ENCODE data around the gene OR6C65.
A peak's percentile ranks its signal among the peaks of the same experiment; 100 is the strongest.
"Not testable (repeated sequence)": the region's sequence is repeated elsewhere in the genome, so short reads cannot be mapped to it uniquely, and the experiment has no call there.

The OR6C65 gene

GRCh38 chr12:55400229-55400628 lies at the start of gene OR6C65:
Gene OR6C65, plus strand, starts transcription at chr12:55400529. Its CDS starts 0 bp downstream, at chr12:55400529.
- DNase-seq (ENCODE audit: low read depth, low spot score), result no peak

GRCh38 chr12:55355338-55355737 lies 45.0 kb upstream of the OR6C65 start:
- DNase-seq (ENCODE audit: low read depth, low spot score), result peak; percentile 81

- DNase-seq (ENCODE audit: low read depth, low spot score), result no peak
These were observed 37.7 kb upstream of the OR6C65 start, which contains the start of gene OR6C75 for GRCh38 chr12:55362675-55363074. Gene OR6C75, plus strand, starts transcription at chr12:55362975. Its CDS starts 2,136 bp downstream, at chr12:55365111.

GRCh38 chr12:55365086-55365485 lies 35.2 kb upstream of the OR6C65 start:
- no peak for DNase-seq (ENCODE audit: low read depth, low spot score)

- DNase-seq (ENCODE audit: low read depth, low spot score), result no peak
These were observed 27.8 kb upstream of the OR6C65 start for GRCh38 chr12:55372521-55372920.

DNA sequence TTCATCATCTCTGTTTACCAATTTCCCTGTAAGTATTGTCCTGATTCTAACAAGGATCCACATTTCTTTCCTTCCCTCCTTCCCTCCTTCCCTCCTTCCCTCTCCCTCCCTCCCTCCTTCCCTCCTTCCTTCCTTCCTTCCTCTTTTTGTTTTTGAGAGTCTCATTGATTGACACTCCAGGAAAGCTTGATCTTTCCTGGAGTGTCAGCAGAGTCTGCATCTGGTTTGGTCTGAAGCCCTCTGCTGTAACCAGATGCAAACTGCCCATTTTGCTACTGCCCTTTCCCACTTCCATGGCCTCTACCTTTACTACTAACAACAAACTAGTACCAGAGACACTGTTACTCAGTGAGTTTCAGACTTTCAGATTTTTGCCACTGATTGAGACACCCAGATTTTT lies 14.4 kb upstream of the OR6C65 start:
- peak; percentile 25 for DNase-seq (ENCODE audit: low read depth, low spot score)

DNA sequence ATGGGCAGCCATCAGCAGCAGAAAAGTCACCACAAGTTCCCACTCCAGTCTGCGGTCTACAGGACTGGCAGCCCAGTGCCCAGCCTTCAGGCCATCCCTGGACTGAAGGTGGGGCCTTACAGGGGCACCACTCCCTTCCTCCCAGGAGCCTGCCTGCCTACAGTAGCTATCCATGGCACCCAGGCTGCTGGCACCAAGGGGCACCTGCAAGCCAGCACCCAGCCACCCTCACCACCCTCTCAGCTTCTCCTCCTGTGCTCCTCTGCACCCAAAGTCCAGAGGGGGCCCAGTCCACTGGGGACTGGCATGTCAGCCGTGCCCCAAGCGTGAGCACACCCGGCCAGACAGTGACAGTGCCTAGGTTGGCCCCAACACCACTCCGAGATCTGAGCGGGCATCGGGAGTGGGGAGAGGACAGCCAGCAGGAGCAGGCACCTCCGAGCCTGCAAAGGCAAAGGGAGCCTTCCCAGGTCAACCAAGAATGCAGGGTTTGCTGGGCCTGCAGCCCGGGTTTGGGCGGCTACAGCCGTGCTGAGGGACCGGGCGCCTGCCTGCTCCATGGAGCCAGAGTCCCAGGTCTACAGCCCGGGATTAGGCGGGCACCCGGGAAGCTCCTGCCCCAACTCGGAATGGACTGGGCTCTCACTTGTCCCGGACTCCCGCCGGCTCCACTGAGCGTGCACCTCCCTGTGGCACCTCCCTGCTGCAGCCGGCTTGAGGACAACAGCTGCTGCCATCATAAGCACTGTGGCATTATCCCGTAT lies 8.1 kb upstream of the OR6C65 start:
- no peak for DNase-seq (ENCODE audit: low read depth, low spot score)

GRCh38 chr12:55396326-55396725 lies 4.0 kb upstream of the OR6C65 start:
- DNase-seq (ENCODE audit: low read depth, low spot score), result no peak

GRCh38 chr12:55407866-55408265 lies 7.5 kb downstream of the OR6C65 start:
- DNase-seq (ENCODE audit: low read depth, low spot score), result no peak

DNA sequence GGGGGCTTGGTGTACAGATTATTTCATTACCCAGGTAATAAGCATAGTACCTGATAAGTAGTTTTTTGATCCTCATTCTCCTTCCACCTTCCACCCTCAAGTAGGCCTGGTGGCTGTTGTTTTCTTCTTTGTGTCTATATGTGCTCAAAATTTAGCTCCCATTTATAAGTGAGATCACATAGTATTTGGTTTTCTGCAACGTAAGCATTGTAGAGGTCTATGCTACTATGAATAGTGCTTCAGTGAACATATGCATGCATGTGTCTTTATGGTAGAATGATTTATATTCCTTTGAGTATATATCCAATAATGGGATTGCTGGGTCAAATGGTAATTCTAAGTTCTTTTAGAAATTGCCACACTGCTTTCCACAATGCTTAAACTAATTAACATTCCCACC lies 8.8 kb downstream of the OR6C65 start:
- DNase-seq (ENCODE audit: low read depth, low spot score), result not testable (repeated sequence)

DNA sequence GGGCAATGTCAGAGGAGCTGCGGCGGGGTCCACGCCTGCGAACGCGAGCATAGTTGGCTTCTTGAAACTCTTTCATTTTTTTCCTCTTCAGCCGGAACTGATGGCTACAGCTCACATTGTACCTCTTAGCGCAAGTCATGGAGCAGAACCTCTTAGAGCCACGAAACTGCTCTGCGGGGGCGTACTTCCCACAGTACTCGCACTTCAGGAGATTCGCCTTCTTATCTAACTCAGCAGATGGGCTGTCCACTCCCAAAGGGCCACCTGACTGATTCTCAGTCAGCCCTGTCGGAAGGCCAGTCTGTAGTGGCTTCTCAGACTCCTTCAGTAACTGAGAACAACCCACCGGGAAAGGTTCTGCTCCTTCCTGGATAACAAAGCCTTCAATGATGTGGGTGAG lies 11.8 kb downstream of the OR6C65 start:
- DNase-seq (ENCODE audit: low read depth, low spot score), result not testable (repeated sequence)

- DNase-seq (ENCODE audit: low read depth, low spot score), result peak; percentile 5
These were observed 13.4 kb downstream of the OR6C65 start for GRCh38 chr12:55413498-55414388.

GRCh38 chr12:55414396-55414823 lies 14.1 kb downstream of the OR6C65 start:
- DNase-seq (ENCODE audit: low read depth, low spot score), result peak; percentile 46

- DNase-seq (ENCODE audit: low read depth, low spot score), result not testable (repeated sequence)
These were observed 14.6 kb downstream of the OR6C65 start for GRCh38 chr12:55414889-55415288.

- DNase-seq (ENCODE audit: low read depth, low spot score), result no peak
These were observed 16.6 kb downstream of the OR6C65 start for GRCh38 chr12:55416961-55417360.

GRCh38 chr12:55420307-55420962 lies 20.1 kb downstream of the OR6C65 start:
- no peak for DNase-seq (ENCODE audit: low read depth, low spot score)

- DNase-seq (ENCODE audit: low read depth, low spot score), result no peak
These were observed 25.6 kb downstream of the OR6C65 start, which contains the start of gene OR6C76 for GRCh38 chr12:55425954-55426353. Gene OR6C76, plus strand, starts transcription at chr12:55426254. Its CDS starts 0 bp downstream, at chr12:55426254.

GRCh38 chr12:55428331-55429243 lies 28.3 kb downstream of the OR6C65 start:
- DNase-seq (ENCODE audit: low read depth, low spot score), result no peak

DNA sequence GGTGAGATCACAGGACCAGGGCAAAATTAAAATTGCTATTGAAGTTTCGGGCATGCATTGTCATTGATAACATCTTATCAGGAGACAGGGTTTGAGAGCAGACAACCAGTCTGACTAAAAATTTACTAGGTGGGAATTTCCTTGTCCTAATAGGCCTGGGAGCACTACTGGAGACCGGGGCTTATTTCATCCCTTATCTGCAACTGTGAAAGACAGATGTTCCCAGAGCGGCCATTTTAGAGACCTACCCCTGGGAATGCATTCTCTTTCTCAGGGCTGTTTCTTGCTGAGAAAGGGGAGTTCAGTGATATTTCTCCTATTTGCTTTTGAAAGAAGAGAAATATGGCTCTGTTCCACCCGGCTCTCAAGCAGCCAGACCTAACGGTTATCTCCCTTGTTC lies 40.9 kb downstream of the OR6C65 start:
- peak; percentile 4 for DNase-seq (ENCODE audit: low read depth, low spot score)

- no peak for DNase-seq (ENCODE audit: low read depth, low spot score)
These were observed 43.4 kb downstream of the OR6C65 start, which contains the start of gene OR6C2 for GRCh38 chr12:55443776-55444175. Gene OR6C2, plus strand, starts transcription at chr12:55444076. Its CDS starts 8,138 bp downstream, at chr12:55452214.

- DNase-seq (ENCODE audit: low read depth, low spot score), result no peak
These were observed 45.0 kb downstream of the OR6C65 start for GRCh38 chr12:55445357-55445756.
